Endothelial cell of umbilical vein (primary cell): Measurements from ENCODE around the gene KIF3B. TPM values are rescaled to one million over a fixed set of nuclear protein-coding genes. Genes with fewer than 3 reads are reported as not detected.

Source experiments
- BruUV-seq: library from RNA; stranded (reverse); fragments of 400-500 nt; replicated peaks from 2 replicates; lab custom pipeline; 2021; lab: Mats Ljungman, UMichigan
- CTCF ChIA-PET: fragments of 300-600, 350-600 bp; sonication (Branson Sonifier 250); formaldehyde crosslinking; loops from one replicate; lab custom pipeline; 2021; ENCODE audit warnings: antibody characterized with exemption, inconsistent platforms; lab: Charles Lee
- POLR2A ChIA-PET: fragments of 300-600, 350-600 bp; sonication (Branson Sonifier 250); formaldehyde crosslinking; loops from one replicate; lab custom pipeline; 2021; ENCODE audit warnings: antibody characterized with exemption, inconsistent platforms; lab: Charles Lee
- DNase-seq: peaks from one replicate; pipeline ENCODE4 v3.0.0-alpha.2; 2011; ENCODE audit warnings: low read depth, low spot score
- FAIRE-seq: peaks from 2 replicates; lab custom pipeline; 2011; peaks lifted over from hg19 to GRCh38; lab: Jason Lieb, UNC
- H2AFZ ChIP-seq: 2 replicates; pipeline ENCODE4 v1.6.0; 2012; ENCODE audit warnings: low read depth, low read length, control low read depth, inconsistent platforms
- H3K27ac ChIP-seq: 2 replicates; pipeline ENCODE4 v1.5.1; 2011; ENCODE audit warnings: low read depth, mild to moderate bottlenecking, control low read depth, low read length, moderate library complexity; ENCODE audit not compliant: insufficient read depth
- H3K27me3 ChIP-seq, 2 experiments: 2 replicates each; pipeline versions ENCODE4 v1.6.0 to v1.6.1; 2011; ENCODE audit warnings: low read length in 2 of 2, mixed read lengths in 1 of 2; ENCODE audit not compliant: control insufficient read depth in 2 of 2, insufficient read depth in 2 of 2
- H3K36me3 ChIP-seq, 2 experiments: 2 replicates in 1 of 2; 3 replicates in 1 of 2; pipeline ENCODE4 v1.5.1; 2011; ENCODE audit warnings: low read length in 2 of 2, mild to moderate bottlenecking in 1 of 2, moderate library complexity in 1 of 2; ENCODE audit not compliant: control insufficient read depth in 2 of 2, insufficient read depth in 2 of 2; ENCODE audit errors: extremely low read depth in 1 of 2
- H3K4me1 ChIP-seq: 3 replicates; pipeline ENCODE4 v1.5.1; 2011; ENCODE audit warnings: mild to moderate bottlenecking, low read length; ENCODE audit not compliant: control insufficient read depth, insufficient read depth; ENCODE audit errors: extremely low read depth
- H3K4me2 ChIP-seq: 2 replicates; pipeline ENCODE4 v1.6.1; 2011; ENCODE audit warnings: low read length, control low read depth, mixed read lengths; ENCODE audit not compliant: insufficient read depth
- H3K4me3 ChIP-seq, 3 experiments: fragments of 200-600 bp in 1 of 3; sonication (generic), shearing (Covaris generic) in 1 of 3; replicated peaks in 1 of 3; 2 replicates each; pipeline ENCODE4 v1.5.1; 2011 to 2016; ENCODE audit warnings: control low read depth in 3 of 3, low read length in 3 of 3, mild to moderate bottlenecking in 2 of 3, inconsistent platforms in 1 of 3, low read depth in 1 of 3, moderate library complexity in 1 of 3; ENCODE audit not compliant: insufficient read depth in 1 of 3
- H3K79me2 ChIP-seq: 2 replicates; pipeline ENCODE4 v1.6.0; 2012; ENCODE audit warnings: low read length, inconsistent platforms; ENCODE audit not compliant: control insufficient read depth, insufficient read depth
- H3K9ac ChIP-seq: replicated peaks from 2 replicates; pipeline ENCODE3; 2011; ENCODE audit warnings: low read length, control low read depth; ENCODE audit not compliant: insufficient read depth; ENCODE audit errors: extremely low read depth
- H3K9me1 ChIP-seq: replicated peaks from 3 replicates; pipeline ENCODE4 v1.6.0; 2011; ENCODE audit warnings: mild to moderate bottlenecking, low read length; ENCODE audit not compliant: control insufficient read depth, insufficient read depth; ENCODE audit errors: extremely low read depth
- H3K9me3 ChIP-seq: replicated peaks from 2 replicates; pipeline ENCODE4 v1.5.1; 2012; ENCODE audit warnings: low read length, inconsistent platforms; ENCODE audit not compliant: control insufficient read depth, insufficient read depth
- H4K20me1 ChIP-seq: replicated peaks from 2 replicates; pipeline ENCODE3; 2011; ENCODE audit warnings: mild to moderate bottlenecking, low read length; ENCODE audit not compliant: control insufficient read depth, insufficient read depth; ENCODE audit errors: extremely low read depth
- EZH2 ChIP-seq: IDR thresholded peaks from 2 replicates; pipeline ENCODE4 v1.6.1; 2012; ENCODE audit warnings: borderline replicate concordance, low read depth, mild to moderate bottlenecking, moderate library complexity, low read length, inconsistent platforms; ENCODE audit not compliant: severe bottlenecking
- FOS ChIP-seq: IDR thresholded peaks from 2 replicates; pipeline ENCODE4 v1.6.1; 2011; ENCODE audit warnings: mild to moderate bottlenecking, low read length, moderate library complexity, borderline replicate concordance; ENCODE audit not compliant: insufficient read depth
- GATA2 ChIP-seq: IDR thresholded peaks from 2 replicates; pipeline ENCODE4 v1.7.0; 2011; ENCODE audit warnings: low read depth, mild to moderate bottlenecking, moderate library complexity, mixed read lengths, low read length; ENCODE audit not compliant: insufficient read length, insufficient read depth
- JUN ChIP-seq: IDR thresholded peaks from 2 replicates; pipeline ENCODE4 v1.6.1; 2011; ENCODE audit warnings: borderline replicate concordance, low read depth; ENCODE audit not compliant: insufficient read length, insufficient read depth
- MAX ChIP-seq: IDR thresholded peaks from 2 replicates; pipeline ENCODE4 v1.6.1; 2011; ENCODE audit not compliant: insufficient read depth, insufficient read length
- MYC ChIP-seq: IDR thresholded peaks from one replicate; pipeline ENCODE4 v1.6.1; 2011; ENCODE audit warnings: mild to moderate bottlenecking, low read depth, low read length
- POLR2A ChIP-seq: IDR thresholded peaks from 2 replicates; pipeline ENCODE4 v1.6.1; 2012; ENCODE audit warnings: low read depth, mild to moderate bottlenecking, control low read depth, low read length
- POLR2AphosphoS5 ChIP-seq: IDR thresholded peaks from 2 replicates; pipeline ENCODE4 v1.6.1; 2012; ENCODE audit warnings: low read depth, mild to moderate bottlenecking, control low read depth, low read length, moderate library complexity; ENCODE audit not compliant: insufficient read depth
- dilution Hi-C: fragments of 300-500 bp; cut with MboI; formaldehyde crosslinking; loops from one replicate; pipeline ENCODE4 v1.15.0; 2019; ENCODE audit warnings: low sequenced_read_pairs; ENCODE audit not compliant: extremely low pct_ligation_motif_present
- intact Hi-C: fragments of 100-400 bp; cut with micrococcal nuclease; formaldehyde crosslinking; loops from one replicate; pipeline ENCODE4 v1.10.0; 2022
- polyA plus RNA-seq, 4 experiments: library from polyadenylated mRNA; depleted of rRNA in 3 of 4; stranded (reverse) in 3 of 4; unstranded in 1 of 4; fragments of >200 nt; gene quantifications; 2 replicates each; pipeline versions ENCODE4 v1.2.1 to v1.2.3, GENCODE V29; 2011 to 2012; ENCODE audit warnings: missing spikeins in 1 of 4
- total RNA-seq: library from RNA; stranded (reverse); gene quantifications from 2 replicates; pipeline ENCODE4 v1.2.3, GENCODE V29; 2021
- TF ChIP-seq, protein P1 (sequence below), 2 donors: IDR thresholded peaks; 1 replicate in 1 of 2; 2 replicates in 1 of 2; pipeline ENCODE4 v1.5.1; 2011; ENCODE audit warnings: low read length in 2 of 2, mild to moderate bottlenecking in 2 of 2, moderate library complexity in 2 of 2, control low read depth in 1 of 2, inconsistent platforms in 1 of 2, low read depth in 1 of 2; ENCODE audit not compliant: insufficient read depth in 1 of 2; ENCODE audit errors: extremely low read depth in 1 of 2

Gene KIF3B
- total and polyA plus RNA-seq, 2 donors (not counting 3 experiments of a cell fraction or from before 2014, with no cell fraction given) = 14.5 to 25.1 TPM

DNA sequence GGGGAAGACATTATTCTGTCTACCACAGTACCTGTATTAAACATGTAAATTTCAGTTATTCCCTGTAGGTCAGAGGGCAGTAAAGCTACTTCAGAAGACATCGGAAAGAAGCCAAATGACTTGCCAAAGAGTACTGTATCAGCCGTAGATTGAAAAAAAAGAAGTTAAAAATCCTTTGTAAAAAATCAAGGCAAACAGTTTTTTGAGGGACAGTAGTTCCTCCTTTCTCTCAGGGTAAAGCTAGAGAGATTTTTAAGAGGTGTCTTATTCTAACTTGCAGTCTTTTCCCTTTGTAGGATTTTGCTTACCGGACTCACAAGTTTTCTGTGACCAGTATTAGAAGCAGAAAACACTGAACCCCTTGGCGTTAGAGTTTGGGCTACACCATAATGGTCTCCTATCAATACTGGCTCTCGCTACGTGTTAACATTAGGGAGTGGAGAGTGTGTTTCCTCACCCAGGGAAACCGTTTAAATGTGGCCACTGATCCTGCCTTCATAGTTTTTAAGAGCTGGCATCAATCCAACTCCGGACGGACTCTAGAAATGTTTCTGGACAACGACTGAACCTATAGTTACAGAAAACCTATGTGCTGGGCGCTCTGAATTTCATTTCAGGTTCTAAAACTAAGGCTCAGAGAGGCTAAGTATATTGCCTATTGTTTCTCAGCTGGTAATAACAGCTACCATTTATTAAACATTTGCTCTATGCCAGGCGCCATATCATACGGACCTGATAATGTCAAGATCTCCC is 79.3 kb downstream of the KIF3B start:
- intact Hi-C loops (loop anchor here (1.0 kb wide), 1 partner anchor 30 kb away; no protein-coding TSS in a partner anchor), dilution Hi-C loops (no loop called here)
- BruUV-seq = no TSS peak
- POLR2A ChIA-PET = interaction anchor here (0.7 kb wide), 1 partner anchor 94 kb away, joined by 3 read pairs; no protein-coding TSS in a partner anchor
- CTCF ChIA-PET = no interaction called here
- peak overlapping the region in 2 of 3 experiments; percentile 68 to 92 for H3K4me3 ChIP-seq
- TF ChIP-seq EZH2 (no peak), MAX (no peak), FOS (no peak)
- H3K4me1 ChIP-seq = peaks cover 27% of the 10 kb centered on the region
- H3K36me3 ChIP-seq = no peaks in the 10 kb centered on the region
- FAIRE-seq (no peak), DNase-seq (peak; percentile 16)
- peak overlapping the region; percentile 73 for H3K4me2 ChIP-seq
- peak overlapping the region; percentile 61 for H2AFZ ChIP-seq
- H3K79me2 ChIP-seq = peaks cover 33% of the 10 kb centered on the region
- peaks cover 5% of the 10 kb centered on the region for H4K20me1 ChIP-seq
- H3K9me3 ChIP-seq = no peaks in the 10 kb centered on the region
- H3K9ac ChIP-seq = peak overlapping the region; percentile 97
- H3K27me3 ChIP-seq = no peaks in the 10 kb centered on the region
- no peaks in the 10 kb centered on the region for H3K9me1 ChIP-seq
- H3K27ac ChIP-seq = peak overlapping the region; percentile 94

DNA sequence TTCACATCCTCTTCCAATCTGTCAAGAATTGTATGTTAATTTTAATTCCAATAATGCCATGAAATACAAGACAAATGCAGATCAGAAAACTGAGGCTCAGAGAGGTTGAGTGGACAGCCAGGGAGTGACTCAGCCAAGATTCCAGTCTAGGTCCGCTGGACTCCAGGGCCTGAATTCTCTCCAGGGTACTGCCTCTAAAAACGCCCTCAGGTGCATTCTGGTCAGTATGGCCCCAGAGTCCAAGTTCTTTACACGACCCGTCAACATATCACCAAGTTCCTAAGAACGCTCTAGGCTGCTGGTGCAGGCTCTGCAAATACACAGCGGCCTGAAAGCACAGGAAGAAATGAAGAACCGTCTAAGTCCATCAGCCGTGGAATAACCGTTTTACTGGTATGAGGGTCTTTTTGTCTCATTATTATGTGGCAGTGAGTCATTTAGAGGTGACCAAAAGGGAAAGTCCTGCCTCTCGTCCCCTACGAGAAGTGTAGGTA is 80.0 kb downstream of the KIF3B start:
- Histone ChIP-seq H3K36me3 (no peaks in the 10 kb centered on the region), H3K9ac (peak overlapping the region; percentile 97), H2AFZ (peak overlapping the region; percentile 61), H3K4me3 (peak overlapping the region; percentile 17 to 92 (median 68)), H3K9me3 (no peaks in the 10 kb centered on the region), H3K79me2 (peaks cover 38% of the 10 kb centered on the region), H4K20me1 (peaks cover 5% of the 10 kb centered on the region), H3K4me1 (peaks cover 27% of the 10 kb centered on the region), H3K9me1 (no peaks in the 10 kb centered on the region), H3K27me3 (no peaks in the 10 kb centered on the region), H3K27ac (peak overlapping the region; percentile 94), H3K4me2 (peak overlapping the region; percentile 73)
- dilution Hi-C loops = no loop called here
- TF ChIP-seq JUN = no peak
- TF ChIP-seq, protein P1, sequence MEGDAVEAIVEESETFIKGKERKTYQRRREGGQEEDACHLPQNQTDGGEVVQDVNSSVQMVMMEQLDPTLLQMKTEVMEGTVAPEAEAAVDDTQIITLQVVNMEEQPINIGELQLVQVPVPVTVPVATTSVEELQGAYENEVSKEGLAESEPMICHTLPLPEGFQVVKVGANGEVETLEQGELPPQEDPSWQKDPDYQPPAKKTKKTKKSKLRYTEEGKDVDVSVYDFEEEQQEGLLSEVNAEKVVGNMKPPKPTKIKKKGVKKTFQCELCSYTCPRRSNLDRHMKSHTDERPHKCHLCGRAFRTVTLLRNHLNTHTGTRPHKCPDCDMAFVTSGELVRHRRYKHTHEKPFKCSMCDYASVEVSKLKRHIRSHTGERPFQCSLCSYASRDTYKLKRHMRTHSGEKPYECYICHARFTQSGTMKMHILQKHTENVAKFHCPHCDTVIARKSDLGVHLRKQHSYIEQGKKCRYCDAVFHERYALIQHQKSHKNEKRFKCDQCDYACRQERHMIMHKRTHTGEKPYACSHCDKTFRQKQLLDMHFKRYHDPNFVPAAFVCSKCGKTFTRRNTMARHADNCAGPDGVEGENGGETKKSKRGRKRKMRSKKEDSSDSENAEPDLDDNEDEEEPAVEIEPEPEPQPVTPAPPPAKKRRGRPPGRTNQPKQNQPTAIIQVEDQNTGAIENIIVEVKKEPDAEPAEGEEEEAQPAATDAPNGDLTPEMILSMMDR (IDR thresholded peaks at IDR 0.05; ENCODE audit: extremely low read depth in 1 of 2, insufficient read depth in 1 of 2, low read depth in 1 of 2, low read length in 2 of 2) = no peak
- no peak for TF ChIP-seq POLR2AphosphoS5
- TF ChIP-seq MAX = no peak
- no peak for TF ChIP-seq EZH2
- TF ChIP-seq FOS = no peak
- no peak for TF ChIP-seq GATA2
- TF ChIP-seq MYC = no peak
- no peak for TF ChIP-seq POLR2A
- TSS peak; percentile 92 for BruUV-seq
- FAIRE-seq (peak; percentile 64), DNase-seq (no peak)
- intact Hi-C loops = loop anchor here (1.0 kb wide), 1 partner anchor 31 kb away; no protein-coding TSS in a partner anchor
- ChIA-PET CTCF (no interaction called here), POLR2A (interaction anchor here (0.7 kb wide), 2 partner anchors 94 to 151 kb away, joined by 3 read pairs; no protein-coding TSS in a partner anchor)
